Parathyroid adenoma (tissue), 2 donors: Measurements from ENCODE around the gene GRID1.

ENCODE experiments used
- H2AFZ ChIP-seq: fragments of 300-600 bp; sonication (generic); one replicate; pipeline ENCODE4 v1.7.0; 2017; ENCODE audit warnings: antibody characterized with exemption, mild to moderate bottlenecking
- H3K27ac ChIP-seq: fragments of 300-600 bp; sonication (generic); one replicate; pipeline ENCODE4 v1.7.0; 2017
- H3K27me3 ChIP-seq: fragments of 300-600 bp; sonication (generic); one replicate; pipeline ENCODE4 v1.7.0; 2017; ENCODE audit warnings: low read length; ENCODE audit not compliant: control insufficient read depth, insufficient read depth
- H3K36me3 ChIP-seq: fragments of 300-600 bp; sonication (generic); one replicate; pipeline ENCODE4 v1.7.0; 2017; ENCODE audit warnings: low read length; ENCODE audit not compliant: control insufficient read depth, insufficient read depth
- H3K4me1 ChIP-seq: fragments of 300-600 bp; sonication (generic); one replicate; pipeline ENCODE4 v1.7.0; 2017; ENCODE audit warnings: control low read depth
- H3K4me2 ChIP-seq: fragments of 300-600 bp; sonication (generic); one replicate; pipeline ENCODE4 v1.7.0; 2017; ENCODE audit warnings: low read length
- H3K4me3 ChIP-seq: fragments of 300-600 bp; sonication (generic); one replicate; pipeline ENCODE4 v1.7.0; 2017; ENCODE audit warnings: low read depth, low read length
- H3K79me2 ChIP-seq: fragments of 300-600 bp; sonication (generic); one replicate; pipeline ENCODE4 v1.7.0; 2017; ENCODE audit warnings: control low read depth
- H3K9ac ChIP-seq: fragments of 300-600 bp; sonication (generic); one replicate; pipeline ENCODE4 v1.7.0; 2017; ENCODE audit warnings: mild to moderate bottlenecking
- H3K9me3 ChIP-seq: fragments of 300-600 bp; sonication (generic); one replicate; pipeline ENCODE4 v1.7.0; 2017; ENCODE audit warnings: low read length; ENCODE audit not compliant: control insufficient read depth
- CTCF ChIP-seq: fragments of 300-600 bp; sonication (generic); IDR thresholded peaks from one replicate; pipeline ENCODE4 v1.7.0; 2017; ENCODE audit warnings: antibody characterized with exemption, mild to moderate bottlenecking
- donor health status: primary hyperparathyroidism.

Gene GRID1

GRCh38 chr10:86263209-86263608 is 103.4 kb downstream of the GRID1 start:
- no peaks in the 10 kb centered on the region for H3K27me3 ChIP-seq
- H2AFZ ChIP-seq = peak overlapping the region; percentile 15
- H3K9ac ChIP-seq = no peak overlapping the region
- no peak overlapping the region for H3K4me2 ChIP-seq
- no peaks in the 10 kb centered on the region for H3K79me2 ChIP-seq
- no peak overlapping the region for H3K27ac ChIP-seq
- H3K9me3 ChIP-seq = no peaks in the 10 kb centered on the region
- no peaks in the 10 kb centered on the region for H3K36me3 ChIP-seq
- H3K4me1 ChIP-seq = no peaks in the 10 kb centered on the region
- no peak overlapping the region for H3K4me3 ChIP-seq
- no peak for TF ChIP-seq CTCF

- no peaks in the 10 kb centered on the region for H3K27me3 ChIP-seq
- no peak overlapping the region for H3K4me3 ChIP-seq
- no peaks in the 10 kb centered on the region for H3K4me1 ChIP-seq
- no peak overlapping the region for H3K4me2 ChIP-seq
- TF ChIP-seq CTCF = no peak
- H3K9me3 ChIP-seq = no peaks in the 10 kb centered on the region
- H3K27ac ChIP-seq = no peak overlapping the region
- no peak overlapping the region for H3K9ac ChIP-seq
- no peaks in the 10 kb centered on the region for H3K36me3 ChIP-seq
- peak overlapping the region; percentile 15 for H2AFZ ChIP-seq
- no peaks in the 10 kb centered on the region for H3K79me2 ChIP-seq
These were observed 103.9 kb downstream of the GRID1 start for GRCh38 chr10:86262688-86263181.

GRCh38 chr10:86261941-86262687 is 104.5 kb downstream of the GRID1 start:
- peak; percentile 41 for TF ChIP-seq CTCF
- Histone ChIP-seq H3K4me2 (no peak overlapping the region), H3K4me1 (no peaks in the 10 kb centered on the region), H3K9ac (no peak overlapping the region), H3K9me3 (no peaks in the 10 kb centered on the region), H3K36me3 (no peaks in the 10 kb centered on the region), H2AFZ (peak overlapping the region; percentile 25), H3K79me2 (no peaks in the 10 kb centered on the region), H3K4me3 (no peak overlapping the region), H3K27ac (no peak overlapping the region), H3K27me3 (no peaks in the 10 kb centered on the region)

GRCh38 chr10:86261470-86261869 is 105.1 kb downstream of the GRID1 start:
- H3K4me1 ChIP-seq = no peaks in the 10 kb centered on the region
- no peak overlapping the region for H3K27ac ChIP-seq
- H3K79me2 ChIP-seq = no peaks in the 10 kb centered on the region

More at GRCh38 chr10:86261470-86261869, 105.1 kb downstream of the GRID1 start:
- Histone ChIP-seq H3K36me3 (no peaks in the 10 kb centered on the region), H3K9ac (no peak overlapping the region), H3K27me3 (no peaks in the 10 kb centered on the region), H3K4me3 (no peak overlapping the region), H2AFZ (no peak overlapping the region), H3K4me2 (no peak overlapping the region), H3K9me3 (no peaks in the 10 kb centered on the region)
- TF ChIP-seq CTCF = no peak
